Pancreas (tissue), 10 donors: ENCODE measurements around the gene KNDC1. TPM values are rescaled to one million over a fixed set of nuclear protein-coding genes. Genes with fewer than 3 reads are reported as not detected.

Source experiments
- ATAC-seq, 4 donors: fragments of 200-7000 bp; cut with Tn5 transposase; one replicate each; pipeline versions ENCODE4 v1.8.0 to v1.9.1; 2020; ENCODE audit warnings: mild to moderate bottlenecking in 4 of 4, moderate library complexity in 4 of 4
- DNase-seq, 6 donors: peaks; one replicate each; pipeline ENCODE4 v3.0.0-alpha.2; 2020
- FAIRE-seq: peaks from 2 replicates; lab custom pipeline; 2012; peaks lifted over from hg19 to GRCh38; lab: Jason Lieb, UNC
- H3K27ac ChIP-seq, 4 donors: fragments of 200-600 bp; sonication (generic); 1 replicate in 3 of 4; 2 replicates in 1 of 4; pipeline versions ENCODE4 v1.5.0 to v1.8.0; 2020
- H3K27me3 ChIP-seq, 4 donors: fragments of 200-600 bp; one replicate each; pipeline ENCODE4 v1.8.0; 2021
- H3K36me3 ChIP-seq, 3 donors: fragments of 200-600 bp; sonication (generic) in 1 of 3; one replicate each; pipeline versions ENCODE4 v1.5.0 to v1.8.0; 2020 to 2021
- H3K4me1 ChIP-seq, 3 donors: fragments of 200-600 bp; one replicate each; pipeline ENCODE4 v1.8.0; 2021
- H3K4me3 ChIP-seq, 4 donors: fragments of 200-600 bp; sonication (generic) in 2 of 4; one replicate each; pipeline versions ENCODE4 v1.5.0 to v1.8.0; 2020 to 2021
- H3K9me3 ChIP-seq, 4 donors: fragments of 200-600 bp; one replicate each; pipeline ENCODE4 v1.8.0; 2021
- WGBS, 2 donors: extraction: QIAGEN DNeasy Blood & Tissue Kit; methylation state at CpG; one replicate each; pipeline ENCODE4 v1.1.7; 2013; 5-methylcytosine and 5-hydroxymethylcytosine counted together
- intact Hi-C, 3 donors: fragments of 100-400 bp; cut with DNase I; formaldehyde crosslinking; loops; one replicate each; pipeline versions ENCODE4 v1.11.1 to v1.14.2; 2022
- polyA plus RNA-seq, 2 donors: library from polyadenylated mRNA; stranded (reverse); fragments of 200-250 nt; gene quantifications; one replicate each; pipeline ENCODE4 v1.2.3, GENCODE V29; 2013
- total RNA-seq, 6 donors: library from RNA; stranded (reverse); fragmentation: NEBNext Ultra II Directional in 4 of 6; extraction: Animal tissue kit (Norgen Biotek cat#: 25700) in 4 of 6; gene quantifications; one replicate each; pipeline versions ENCODE4 v1.2.1 to v1.2.4, GENCODE V29; 2021 to 2023
- TF ChIP-seq, protein P1 (sequence below), 4 donors: fragments of 200-600 bp; sonication (generic) in 3 of 4; IDR thresholded peaks; one replicate each; pipeline versions ENCODE4 v1.5.0 to v1.8.0; 2021; ENCODE audit warnings: antibody characterized with exemption in 4 of 4
- donor health status: healthy with polysubstance abuse.
- donor health status: DM: no; HTN: no; CAD: no; lungs with moderate emphysema.
- donor health status: DM: no; HTN: no; CAD: no.
- donor health status: control.
- donor health status: control.
- donor health status: Bipolar disorder and iron deficiency.
- donor health status: DM: yes; HTN: yes; CAD: no.
- donor health status: DM: no; HTN: no; CAD: no.
- donor health status: DM: no; HTN: no; CAD: no.
- donor health status: DM: yes; HTN: yes; CAD: no.

The KNDC1 gene
- total and polyA plus RNA-seq, 8 donors: 0.14 to 3.1 (median 0.74) TPM

DNA sequence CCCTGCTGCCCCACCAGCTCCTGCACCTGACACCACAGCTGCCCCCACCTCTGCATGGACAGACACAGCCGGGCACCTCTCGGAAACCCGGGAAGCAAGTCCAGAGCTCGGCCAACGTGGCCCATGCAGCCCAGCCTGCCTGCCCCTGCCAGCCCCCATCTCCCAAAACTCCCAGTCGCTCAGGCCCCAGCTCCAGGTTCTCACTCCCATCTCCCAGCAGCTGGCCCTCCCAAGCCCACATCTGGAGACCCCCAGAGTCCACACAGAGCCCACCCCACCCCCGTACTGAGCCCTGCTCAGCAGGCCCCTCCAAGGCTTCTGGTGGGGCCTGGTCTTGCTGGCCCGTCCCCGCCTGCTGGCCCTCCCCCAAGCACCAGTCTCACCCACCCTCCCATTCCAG, 37.8 kb downstream of the KNDC1 start:
- Histone ChIP-seq H3K9me3 (no peaks in the 10 kb centered on the region), H3K4me1 (no peaks in the 10 kb centered on the region), H3K36me3 (no peaks in the 10 kb centered on the region), H3K27ac (no peak overlapping the region), H3K4me3 (no peak overlapping the region), H3K27me3 (no peaks in the 10 kb centered on the region)
- intact Hi-C loops: no loop called here
- ATAC-seq: no peak
- 59 to 78% methylated on average over 9 of the region's 9 CpGs for WGBS, 2 donors
- TF ChIP-seq, protein P1, sequence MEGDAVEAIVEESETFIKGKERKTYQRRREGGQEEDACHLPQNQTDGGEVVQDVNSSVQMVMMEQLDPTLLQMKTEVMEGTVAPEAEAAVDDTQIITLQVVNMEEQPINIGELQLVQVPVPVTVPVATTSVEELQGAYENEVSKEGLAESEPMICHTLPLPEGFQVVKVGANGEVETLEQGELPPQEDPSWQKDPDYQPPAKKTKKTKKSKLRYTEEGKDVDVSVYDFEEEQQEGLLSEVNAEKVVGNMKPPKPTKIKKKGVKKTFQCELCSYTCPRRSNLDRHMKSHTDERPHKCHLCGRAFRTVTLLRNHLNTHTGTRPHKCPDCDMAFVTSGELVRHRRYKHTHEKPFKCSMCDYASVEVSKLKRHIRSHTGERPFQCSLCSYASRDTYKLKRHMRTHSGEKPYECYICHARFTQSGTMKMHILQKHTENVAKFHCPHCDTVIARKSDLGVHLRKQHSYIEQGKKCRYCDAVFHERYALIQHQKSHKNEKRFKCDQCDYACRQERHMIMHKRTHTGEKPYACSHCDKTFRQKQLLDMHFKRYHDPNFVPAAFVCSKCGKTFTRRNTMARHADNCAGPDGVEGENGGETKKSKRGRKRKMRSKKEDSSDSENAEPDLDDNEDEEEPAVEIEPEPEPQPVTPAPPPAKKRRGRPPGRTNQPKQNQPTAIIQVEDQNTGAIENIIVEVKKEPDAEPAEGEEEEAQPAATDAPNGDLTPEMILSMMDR (IDR thresholded peaks at IDR 0.05): no peak
- FAIRE-seq: no peak
- peak in 1 of 6 donors; percentile 6 for DNase-seq

DNA sequence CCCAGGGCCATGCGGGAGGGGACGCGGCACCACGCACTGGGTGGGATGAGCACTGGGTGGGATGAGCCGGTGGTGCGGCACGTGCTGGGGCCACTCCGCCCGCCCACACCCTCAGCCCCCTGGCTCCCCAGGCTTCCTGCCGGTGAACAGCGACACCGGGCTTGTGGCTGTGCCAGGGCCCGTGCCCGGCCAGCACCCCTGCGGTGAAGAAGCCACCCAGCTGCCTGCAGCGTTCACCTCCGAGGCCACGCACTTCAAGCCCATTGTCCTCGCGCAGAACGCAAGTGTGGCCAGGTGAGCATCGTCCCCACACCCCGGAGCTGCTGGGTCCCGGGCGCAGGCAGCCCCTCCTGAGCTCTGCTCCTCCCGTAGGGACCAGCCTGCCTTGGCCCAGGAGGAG, 38.2 kb downstream of the KNDC1 start:
- no peaks in the 10 kb centered on the region for H3K4me1 ChIP-seq
- FAIRE-seq: no peak
- TF ChIP-seq, protein P1 (IDR thresholded peaks at IDR 0.05): no peak
- H3K4me3 ChIP-seq: no peak overlapping the region
- no peak for ATAC-seq
- no peak overlapping the region for H3K27ac ChIP-seq
- H3K36me3 ChIP-seq: no peaks in the 10 kb centered on the region
- no peaks in the 10 kb centered on the region for H3K9me3 ChIP-seq
- intact Hi-C loops: no loop called here
- WGBS, 2 donors: 76 to 87% methylated on average over 26 of the region's 26 CpGs
- no peak for DNase-seq
- H3K27me3 ChIP-seq: no peaks in the 10 kb centered on the region

DNA sequence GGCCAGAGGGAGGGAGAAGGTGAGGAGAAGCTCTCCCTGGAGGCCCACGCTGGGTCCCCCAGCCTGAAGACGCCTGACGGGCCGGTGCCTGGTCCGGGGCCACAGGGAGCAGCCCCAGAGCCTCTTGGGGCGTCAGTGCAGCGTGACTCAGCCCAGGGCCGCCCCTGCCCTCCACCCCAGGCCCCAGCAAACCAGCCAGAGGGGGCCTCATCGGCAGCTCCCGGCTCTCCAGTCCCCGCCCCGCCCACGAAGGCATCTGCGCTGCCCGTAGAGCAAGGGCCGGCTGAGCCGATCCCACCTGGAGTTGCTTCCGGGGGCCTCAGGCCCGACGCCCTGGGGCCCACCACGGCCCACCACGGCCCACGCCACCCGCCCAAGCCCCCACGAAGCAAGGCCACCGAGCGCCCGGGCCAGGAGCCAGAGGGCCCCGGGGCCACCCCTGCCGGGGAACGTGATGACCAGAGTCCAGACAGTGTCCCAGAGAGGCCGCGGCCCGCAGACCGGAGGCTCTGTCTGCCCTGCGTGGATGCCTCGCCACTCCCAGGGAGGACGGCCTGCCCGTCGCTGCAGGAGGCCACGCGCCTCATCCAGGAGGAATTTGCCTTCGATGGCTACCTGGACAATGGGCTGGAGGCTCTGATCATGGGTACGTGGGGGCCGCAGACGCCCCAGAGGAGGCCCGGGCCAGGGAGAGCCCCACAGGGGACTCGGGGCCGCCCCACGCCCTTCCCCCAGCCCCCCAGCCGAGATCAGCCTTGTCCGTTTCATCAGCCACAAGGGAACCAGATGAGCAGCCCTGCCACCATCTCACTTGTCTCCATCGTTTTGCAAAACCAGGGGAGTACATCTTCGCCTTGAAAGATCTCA, 38.8 kb downstream of the KNDC1 start:
- TF ChIP-seq, protein P1 (IDR thresholded peaks at IDR 0.05): no peak
- intact Hi-C loops: no loop called here
- Histone ChIP-seq H3K27ac (no peak overlapping the region), H3K27me3 (no peaks in the 10 kb centered on the region), H3K36me3 (no peaks in the 10 kb centered on the region), H3K4me1 (no peaks in the 10 kb centered on the region), H3K4me3 (no peak overlapping the region), H3K9me3 (no peaks in the 10 kb centered on the region)
- ATAC-seq (no peak), DNase-seq (peak in 1 of 6 donors; percentile 65), FAIRE-seq (no peak)
- 61 to 74% methylated on average over 50 to 54 of the region's 54 CpGs for WGBS, 2 donors

DNA sequence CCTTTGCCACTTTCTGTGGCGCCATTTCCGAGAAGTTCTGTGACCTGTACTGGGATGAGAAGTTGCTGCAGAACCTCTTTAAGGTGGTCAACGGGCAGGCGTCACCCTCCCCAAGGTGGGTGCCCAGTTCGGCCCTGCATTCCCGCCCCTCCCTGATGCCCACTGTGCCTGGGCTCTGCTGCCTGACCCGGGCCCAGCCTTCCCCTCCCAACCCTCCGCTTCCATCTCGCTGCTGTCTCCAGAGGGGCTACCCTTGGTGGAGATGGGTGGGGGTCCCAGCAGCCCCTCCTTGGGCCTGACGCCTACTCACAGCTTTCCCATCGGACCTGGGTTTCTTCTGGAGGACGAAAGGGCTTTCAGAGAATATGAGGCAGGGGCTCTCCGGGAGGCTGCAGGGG, 39.5 kb downstream of the KNDC1 start:
- FAIRE-seq (no peak), DNase-seq (peak in 2 of 6 donors; percentile 7 to 35), ATAC-seq (no peak)
- no peaks in the 10 kb centered on the region for H3K27me3 ChIP-seq
- H3K4me3 ChIP-seq: no peak overlapping the region
- H3K9me3 ChIP-seq: no peaks in the 10 kb centered on the region
- H3K27ac ChIP-seq: no peak overlapping the region
- intact Hi-C loops: no loop called here
- no peaks in the 10 kb centered on the region for H3K36me3 ChIP-seq
- TF ChIP-seq, protein P1 (IDR thresholded peaks at IDR 0.05): no peak
- H3K4me1 ChIP-seq: no peaks in the 10 kb centered on the region
- 52 to 66% methylated on average over 13 of the region's 13 CpGs for WGBS, 2 donors
